H1 (cell line): ENCODE results near the gene PRLH.

Source experiments
- EP300 ChIP-seq, 2 experiments: IDR thresholded peaks; 1 replicate in 1 of 2; 2 replicates in 1 of 2; pipeline ENCODE4 v1.6.1; 2011 to 2012; ENCODE audit warnings: low read depth in 2 of 2, low read length in 2 of 2, mild to moderate bottlenecking in 2 of 2, borderline replicate concordance in 1 of 2, inconsistent platforms in 1 of 2, moderate library complexity in 1 of 2
- POLR2A ChIP-seq, 2 experiments: IDR thresholded peaks; 1 replicate in 1 of 2; 2 replicates in 1 of 2; pipeline ENCODE4 v1.6.1; 2011; ENCODE audit warnings: low read depth in 2 of 2, low read length in 2 of 2, mild to moderate bottlenecking in 2 of 2; ENCODE audit errors: control extremely low read depth in 1 of 2
- POLR2AphosphoS5 ChIP-seq: IDR thresholded peaks from 2 replicates; pipeline ENCODE4 v1.6.1; 2011; ENCODE audit warnings: low read depth, low read length
- RFX5 ChIP-seq: IDR thresholded peaks from 2 replicates; pipeline ENCODE4 v1.6.1; 2011; ENCODE audit warnings: low read depth, low read length, improper control_type of control experiment, borderline replicate concordance
- SP1 ChIP-seq: IDR thresholded peaks from 2 replicates; pipeline ENCODE4 v1.6.1; 2011; ENCODE audit warnings: low read depth, low read length

- TF ChIP-seq EP300 (IDR thresholded peaks at IDR 0.05; ENCODE audit: borderline replicate concordance in 1 of 2, low read depth in 2 of 2, low read length in 2 of 2) (no peak), POLR2AphosphoS5 (no peak), SP1 (no peak), POLR2A (IDR thresholded peaks at IDR 0.05; ENCODE audit: control extremely low read depth in 1 of 2, low read depth in 2 of 2, low read length in 2 of 2) (no peak), RFX5 (no peak)
Measured at GRCh38 chr2:237553948-237554347, 12.4 kb upstream of the PRLH start.
